Measurements from ENCODE around the gene RASD2.
A peak's percentile ranks its signal among the peaks of the same experiment; 100 is the strongest.

The RASD2 gene

GRCh38 chr22:35542157-35542938 is 1.7 kb downstream of the RASD2 start:
- DNase-seq: no peak

GRCh38 chr22:35542939-35543516 is 2.4 kb downstream of the RASD2 start:
- no peak for DNase-seq

- no peak for DNase-seq
Measured at GRCh38 chr22:35543702-35544101, 3.1 kb downstream of the RASD2 start.

DNA sequence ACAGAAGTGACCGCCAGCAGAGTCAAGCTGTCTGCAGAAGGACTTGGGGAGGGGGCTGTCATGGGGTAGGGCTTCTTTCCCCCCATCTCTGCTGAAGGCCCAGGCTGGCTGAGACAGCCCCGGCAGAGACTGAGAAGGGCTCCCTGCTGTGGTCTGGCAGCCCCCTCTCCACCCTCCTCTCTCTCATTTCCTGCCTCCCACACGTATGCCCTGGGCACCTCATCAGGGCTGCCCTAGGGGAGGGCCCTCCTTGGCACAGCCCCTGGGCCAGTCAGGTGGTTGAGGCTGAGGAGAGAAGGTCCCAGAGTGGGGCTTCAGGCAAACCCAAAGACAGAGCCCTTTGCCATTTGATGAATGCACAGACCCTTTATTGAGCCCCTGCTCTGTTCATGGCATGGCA is 3.6 kb downstream of the RASD2 start:
- no peak for DNase-seq

DNA sequence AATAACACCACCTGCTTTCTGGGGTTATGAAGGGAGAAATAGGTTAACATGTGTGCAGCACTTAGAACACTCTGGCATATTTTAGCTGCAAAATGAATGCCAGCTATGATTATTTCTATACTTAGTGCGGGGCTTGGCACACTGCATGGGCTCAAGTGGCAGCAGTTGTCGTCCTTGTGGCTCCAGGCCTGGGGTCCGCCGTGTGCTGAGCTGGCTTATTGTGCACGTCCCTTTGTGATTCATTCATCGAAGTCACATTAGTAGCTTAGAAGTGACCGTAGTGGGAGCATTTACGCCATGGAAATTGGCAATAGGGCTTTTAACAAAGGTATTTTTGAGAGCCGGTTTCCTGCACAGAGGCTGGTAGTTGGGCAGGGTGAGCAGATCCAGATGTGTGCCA is 4.2 kb downstream of the RASD2 start:
- DNase-seq: no peak

GRCh38 chr22:35546886-35547285 is 6.3 kb downstream of the RASD2 start:
- no peak for DNase-seq

DNA sequence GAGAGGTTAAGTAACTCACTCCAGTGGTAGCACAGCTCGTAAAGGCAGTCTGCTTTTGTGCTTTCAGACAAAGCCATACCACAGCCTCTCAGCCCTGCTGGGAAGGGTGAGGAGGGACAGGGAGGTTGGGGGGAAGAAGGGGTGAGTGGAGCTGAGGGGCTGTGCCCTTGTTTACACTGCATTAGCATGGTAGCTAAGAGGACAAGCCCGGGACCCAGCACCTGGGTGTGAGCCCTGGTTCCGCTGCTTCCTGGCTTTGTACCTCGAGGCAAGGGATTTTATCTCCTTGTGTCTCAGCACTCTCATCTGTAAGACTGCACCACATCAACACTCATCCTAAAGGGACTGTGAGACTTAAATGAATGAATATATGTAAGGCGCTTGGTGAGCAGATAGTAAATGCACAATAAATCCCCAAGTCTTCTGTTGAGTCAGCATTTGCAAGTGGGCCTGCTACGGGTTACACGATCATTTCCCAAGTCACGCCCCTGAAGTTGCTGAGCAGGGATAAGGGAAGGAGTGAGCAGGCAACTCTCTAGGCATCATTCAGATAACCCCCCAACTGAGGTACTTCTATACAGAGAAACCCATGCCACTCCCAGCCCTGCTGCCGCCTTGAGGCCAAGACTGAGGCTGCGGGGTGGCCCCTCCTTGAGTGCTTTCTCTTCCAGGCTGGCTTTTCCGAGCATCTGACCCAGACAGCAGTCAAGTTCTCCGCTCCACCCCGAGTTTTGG is 7.5 kb downstream of the RASD2 start:
- no peak for DNase-seq

DNA sequence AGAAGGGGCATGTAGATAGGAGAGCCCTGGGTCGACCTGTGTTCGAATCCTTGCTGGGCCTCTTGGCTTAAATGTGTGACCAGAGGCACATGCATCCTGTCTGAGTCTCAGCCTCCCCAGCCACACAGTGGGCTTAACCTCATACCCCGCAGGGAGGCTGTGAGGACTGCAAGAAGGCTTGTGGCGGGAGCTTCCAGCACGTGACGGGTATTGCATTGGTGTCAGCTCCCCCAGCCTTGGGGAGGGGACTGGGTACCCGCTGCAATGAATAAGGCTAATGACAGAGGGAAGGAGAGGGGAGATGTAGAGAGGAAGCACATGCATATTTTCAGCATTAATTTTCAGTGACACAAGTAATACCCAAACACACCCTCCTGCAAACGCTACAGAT is 8.1 kb downstream of the RASD2 start:
- peak; percentile 50 for DNase-seq

GRCh38 chr22:35549328-35549727 is 8.7 kb downstream of the RASD2 start:
- no peak for DNase-seq

- no peak for DNase-seq
Measured at GRCh38 chr22:35551549-35552177, 11.0 kb downstream of the RASD2 start.

GRCh38 chr22:35552196-35552842 is 11.7 kb downstream of the RASD2 start:
- peak; percentile 69 for DNase-seq

- DNase-seq: no peak
Measured at GRCh38 chr22:35552846-35553245, 12.2 kb downstream of the RASD2 start.

GRCh38 chr22:35553341-35553740 is 12.7 kb downstream of the RASD2 start:
- no peak for DNase-seq

DNA sequence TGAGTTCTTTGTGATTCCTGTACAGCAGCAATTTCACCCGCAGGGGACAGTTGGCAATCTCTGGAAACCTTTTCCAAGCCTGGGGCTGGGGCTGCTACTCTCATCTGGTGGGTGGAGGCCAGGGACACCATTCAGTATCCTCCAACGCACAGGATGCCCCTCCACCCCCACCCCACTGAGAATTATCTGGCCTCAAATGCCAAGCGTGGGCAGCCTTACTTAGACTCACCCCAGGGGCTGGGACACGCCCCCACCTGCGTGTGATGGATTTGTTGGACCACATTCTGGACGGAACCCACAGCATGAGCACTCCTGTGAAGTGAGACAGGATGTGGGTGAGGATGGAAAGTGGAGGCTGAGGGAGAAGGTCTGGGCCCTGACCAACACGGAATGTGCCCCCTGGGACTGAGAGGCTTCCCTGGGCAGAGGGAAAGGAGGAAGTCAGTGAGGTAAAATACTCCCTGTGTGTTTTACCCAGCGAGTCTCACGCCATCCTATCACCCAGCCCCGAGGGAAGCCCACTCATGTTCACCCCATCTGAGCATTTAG is 13.7 kb downstream of the RASD2 start:
- DNase-seq: no peak

GRCh38 chr22:35555483-35555890 is 14.9 kb downstream of the RASD2 start:
- peak; percentile 88 for DNase-seq

- DNase-seq: no peak
Measured at GRCh38 chr22:35555946-35556547, 15.4 kb downstream of the RASD2 start.

DNA sequence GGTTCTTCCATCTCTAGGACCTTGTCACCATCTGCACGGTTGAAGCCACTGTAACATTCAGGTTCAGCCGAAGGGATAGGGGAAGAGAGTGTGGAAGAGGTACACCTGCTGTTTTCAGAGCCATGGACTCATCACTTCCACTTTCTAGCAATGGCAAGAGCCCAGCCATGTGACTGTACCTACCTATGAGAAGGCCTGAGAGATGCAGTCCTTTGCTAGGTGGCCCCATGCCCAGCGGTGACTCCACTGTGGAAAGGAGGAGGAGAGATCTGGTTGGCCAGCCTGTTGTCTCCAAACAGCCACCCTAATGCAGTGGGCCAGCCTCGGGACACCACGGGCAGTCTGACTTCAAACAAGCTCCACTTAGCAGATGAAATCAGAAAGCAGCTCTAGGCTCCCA is 16.0 kb downstream of the RASD2 start:
- DNase-seq: peak; percentile 25

GRCh38 chr22:35558031-35558430 is 17.4 kb downstream of the RASD2 start:
- no peak for DNase-seq

- DNase-seq: no peak
Measured at GRCh38 chr22:35558719-35559118, 18.1 kb downstream of the RASD2 start.

DNA sequence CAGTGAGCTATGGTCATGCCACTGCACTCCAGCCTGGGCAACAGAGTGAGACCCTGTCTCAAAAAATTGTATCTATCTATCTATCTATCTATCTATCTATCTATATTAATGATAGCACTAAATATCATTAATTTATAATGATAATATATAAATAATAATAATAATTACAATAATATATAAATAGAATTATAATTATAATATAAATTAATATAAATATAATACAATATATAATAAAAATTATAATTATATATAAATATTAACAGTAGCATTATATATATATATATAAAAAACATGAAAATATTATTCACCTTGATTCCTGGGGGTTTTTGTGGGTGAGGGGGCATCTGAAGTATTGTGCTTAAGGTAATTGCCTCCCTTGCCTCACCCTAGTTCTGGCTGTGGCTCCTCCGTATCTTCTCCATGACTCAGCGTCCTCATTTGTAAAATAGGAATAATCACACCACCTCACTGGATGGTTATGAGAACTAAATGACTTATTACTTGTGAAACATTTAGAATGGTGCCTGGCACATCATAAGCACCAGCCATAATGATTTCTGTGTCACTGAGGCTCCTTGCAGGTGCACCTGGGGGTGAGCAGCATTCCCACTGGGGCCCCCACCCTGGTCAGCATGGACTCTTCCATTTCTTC is 18.8 kb downstream of the RASD2 start:
- DNase-seq: peak; percentile 57

GRCh38 chr22:35560366-35560765 is 19.7 kb downstream of the RASD2 start:
- DNase-seq: no peak

GRCh38 chr22:35560824-35561223 is 20.2 kb downstream of the RASD2 start:
- DNase-seq: no peak

Measured in fibroblast of skin of right biceps (primary cell).